SK-N-SH (cell line): Measurements from ENCODE around the gene CLDN14.

Source experiments
- CTCF ChIP-seq: fragments of 200-600 bp; sonication (generic); IDR thresholded peaks from 2 replicates; pipeline ENCODE4 v1.6.1; 2017; ENCODE audit warnings: antibody characterized with exemption, mild to moderate bottlenecking, moderate library complexity
- EP300 ChIP-seq, 2 experiments: IDR thresholded peaks; 2 replicates each; pipeline versions ENCODE4 v1.4.0 to v1.6.1; 2012; ENCODE audit warnings: borderline replicate concordance in 1 of 2, low read depth in 1 of 2, low read length in 1 of 2
- FOXJ3 ChIP-seq: sonication (generic); formaldehyde crosslinking; IDR thresholded peaks from 2 replicates; pipeline ENCODE4 v1.5.1; 2020; ENCODE audit warnings: mild to moderate bottlenecking, missing genetic modification reagents
- POLR2AphosphoS5 ChIP-seq: IDR thresholded peaks from 2 replicates; pipeline ENCODE4 v1.6.1; 2012; ENCODE audit warnings: low read depth, low read length
- RAD21 ChIP-seq: IDR thresholded peaks from 2 replicates; pipeline ENCODE4 v1.6.1; 2012; ENCODE audit warnings: mild to moderate bottlenecking, low read length
- RCOR1 ChIP-seq: fragments of 150-350 bp; IDR thresholded peaks from 2 replicates; pipeline ENCODE4 v1.6.1; 2017; ENCODE audit warnings: antibody characterized with exemption, low read length
- REST ChIP-seq: IDR thresholded peaks from 2 replicates; pipeline ENCODE4 v1.6.1; 2012; ENCODE audit warnings: mild to moderate bottlenecking, low read depth, low read length, moderate library complexity
- SIN3A ChIP-seq: IDR thresholded peaks from 2 replicates; pipeline ENCODE4 v1.6.1; 2012; ENCODE audit warnings: low read depth, mild to moderate bottlenecking, low read length, moderate library complexity, borderline replicate concordance
- YY1 ChIP-seq: IDR thresholded peaks from 2 replicates; pipeline ENCODE4 v1.4.0; 2012; ENCODE audit warnings: low read depth, mild to moderate bottlenecking

- TF ChIP-seq REST (no peak), CTCF (no peak), RCOR1 (no peak), FOXJ3 (CRISPR knock-in tag) (no peak), RAD21 (no peak), EP300 (IDR thresholded peaks at IDR 0.05; ENCODE audit: borderline replicate concordance in 1 of 2, low read depth in 1 of 2, low read length in 1 of 2) (no peak), YY1 (no peak), SIN3A (no peak), POLR2AphosphoS5 (no peak)
These were observed 29.0 kb upstream of the CLDN14 start for GRCh38 chr21:36508948-36509347.
